ENCODE results near the gene FAM24B.

- no peak for TF ChIP-seq CTCF (IDR thresholded peaks at IDR 0.05; ENCODE audit: poor library complexity, severe bottlenecking)
- TF ChIP-seq REST (IDR thresholded peaks at IDR 0.05; ENCODE audit: borderline replicate concordance), result no peak
- no peak for TF ChIP-seq EZH2 (IDR thresholded peaks at IDR 0.05; ENCODE audit: borderline replicate concordance, insufficient read depth, low read length, poor library complexity, severe bottlenecking)
- no peak for TF ChIP-seq POLR2AphosphoS5 (IDR thresholded peaks at IDR 0.05)
- no peak for TF ChIP-seq RAD21 (conservative IDR thresholded peaks at IDR 0.05)
- TF ChIP-seq EP300 (conservative IDR thresholded peaks at IDR 0.05; ENCODE audit: poor library complexity, severe bottlenecking), result no peak
Measured at GRCh38 chr10:122910310-122910709, 30.9 kb upstream of the FAM24B start, which contains the start of gene FAM24A.

All from neural cell (in vitro differentiated cells).